GM21390 (cell line): ENCODE data around the gene APOL3.
"Not testable (repeated sequence)": the region's sequence is repeated elsewhere in the genome, so short reads cannot be mapped to it uniquely, and the experiment has no call there.

Source experiments
- ATAC-seq: cut with Tn5 transposase; IDR thresholded peaks from one replicate; pipeline ENCODE4 v1.9.1; 2021; ENCODE audit not compliant: unreplicated experiment

The APOL3 gene, protein sequence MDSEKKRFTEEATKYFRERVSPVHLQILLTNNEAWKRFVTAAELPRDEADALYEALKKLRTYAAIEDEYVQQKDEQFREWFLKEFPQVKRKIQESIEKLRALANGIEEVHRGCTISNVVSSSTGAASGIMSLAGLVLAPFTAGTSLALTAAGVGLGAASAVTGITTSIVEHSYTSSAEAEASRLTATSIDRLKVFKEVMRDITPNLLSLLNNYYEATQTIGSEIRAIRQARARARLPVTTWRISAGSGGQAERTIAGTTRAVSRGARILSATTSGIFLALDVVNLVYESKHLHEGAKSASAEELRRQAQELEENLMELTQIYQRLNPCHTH

GRCh38 chr22:36160499-36160942 is at the start of gene APOL3:
Gene APOL3 (minus strand): TSS chr22:36160755. CDS start chr22:36149055, 11,700 bp downstream.
- ATAC-seq: no peak

GRCh38 chr22:36210224-36210623 is 49.7 kb upstream of the APOL3 start:
- no peak for ATAC-seq

- not testable (repeated sequence) for ATAC-seq
These were observed 48.9 kb upstream of the APOL3 start for GRCh38 chr22:36209488-36209908.

DNA sequence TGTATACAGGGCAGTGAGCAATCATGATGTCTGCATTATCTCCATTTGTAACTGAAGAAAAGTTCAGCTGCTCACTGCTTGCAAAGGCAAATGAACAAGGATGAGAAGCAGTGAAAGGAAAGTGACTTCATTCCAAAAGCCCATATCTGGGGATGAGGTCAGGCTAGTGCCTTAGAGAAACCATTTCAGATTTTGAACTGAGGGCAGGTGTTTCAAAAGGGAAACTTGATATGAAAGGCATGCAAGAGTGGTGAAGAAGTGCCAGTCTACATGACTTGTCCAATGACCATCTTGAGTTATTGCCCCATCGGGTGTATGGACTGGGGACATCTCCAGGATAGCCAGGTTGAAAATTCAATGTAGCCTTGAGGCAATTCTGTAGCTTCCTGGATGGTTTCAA is 48.4 kb upstream of the APOL3 start:
- ATAC-seq: no peak

GRCh38 chr22:36208162-36208765 is 47.7 kb upstream of the APOL3 start:
- no peak for ATAC-seq

DNA sequence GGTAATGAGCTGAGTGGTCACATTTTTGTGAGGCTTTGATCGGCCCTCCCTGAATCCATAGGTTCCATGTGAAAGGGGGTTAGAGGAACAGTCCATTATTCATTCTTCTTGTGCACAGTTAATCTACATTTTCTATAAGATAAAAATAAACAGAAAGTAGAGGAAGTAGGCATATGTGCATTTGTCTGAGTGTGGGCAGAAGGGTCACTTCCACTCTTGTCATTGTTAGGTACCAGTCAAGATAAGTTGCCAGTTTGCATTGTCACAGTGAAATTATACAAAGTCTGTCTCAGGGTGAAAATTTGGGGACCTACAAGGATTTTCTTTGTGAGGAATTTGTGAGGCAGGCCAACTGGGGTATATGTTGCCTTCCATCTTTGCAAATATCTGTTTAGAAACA is 45.7 kb upstream of the APOL3 start:
- ATAC-seq: no peak

- not testable (repeated sequence) for ATAC-seq
These were observed 45.0 kb upstream of the APOL3 start for GRCh38 chr22:36205573-36205972.

GRCh38 chr22:36204632-36205015 is 44.1 kb upstream of the APOL3 start:
- no peak for ATAC-seq

DNA sequence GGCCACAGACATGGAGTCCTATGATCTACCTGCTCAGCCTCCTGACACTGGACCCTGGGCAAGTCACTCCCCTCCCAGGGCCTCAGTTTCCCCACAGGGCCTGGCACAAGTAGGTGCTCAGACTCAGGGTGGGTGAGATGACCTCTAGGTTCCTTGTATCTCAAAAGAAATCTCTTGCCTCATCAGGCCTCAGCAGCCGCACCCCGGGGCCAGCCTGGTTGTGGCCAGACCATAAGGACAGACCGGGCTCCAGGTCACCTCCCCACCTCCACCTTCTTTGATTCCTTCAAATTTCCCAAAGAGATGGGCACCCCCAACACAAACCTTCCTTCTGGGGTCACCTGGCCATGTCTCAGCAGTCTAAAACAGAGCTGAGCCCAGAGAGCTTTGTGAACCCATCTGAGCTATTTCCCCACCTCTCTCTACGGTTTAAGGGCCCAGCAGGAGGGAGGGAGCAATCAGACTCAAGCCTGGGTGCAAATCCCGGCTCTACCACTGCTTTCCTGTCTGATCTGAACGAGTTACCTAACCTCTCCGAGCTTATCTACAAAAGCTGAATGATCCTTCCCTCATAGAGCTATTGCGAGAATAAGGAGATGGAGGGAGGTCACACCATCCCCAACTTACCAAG is 43.6 kb upstream of the APOL3 start:
- ATAC-seq: no peak

- ATAC-seq: not testable (repeated sequence)
These were observed 42.9 kb upstream of the APOL3 start for GRCh38 chr22:36203441-36203840.

- not testable (repeated sequence) for ATAC-seq
These were observed 42.4 kb upstream of the APOL3 start for GRCh38 chr22:36202906-36203305.

DNA sequence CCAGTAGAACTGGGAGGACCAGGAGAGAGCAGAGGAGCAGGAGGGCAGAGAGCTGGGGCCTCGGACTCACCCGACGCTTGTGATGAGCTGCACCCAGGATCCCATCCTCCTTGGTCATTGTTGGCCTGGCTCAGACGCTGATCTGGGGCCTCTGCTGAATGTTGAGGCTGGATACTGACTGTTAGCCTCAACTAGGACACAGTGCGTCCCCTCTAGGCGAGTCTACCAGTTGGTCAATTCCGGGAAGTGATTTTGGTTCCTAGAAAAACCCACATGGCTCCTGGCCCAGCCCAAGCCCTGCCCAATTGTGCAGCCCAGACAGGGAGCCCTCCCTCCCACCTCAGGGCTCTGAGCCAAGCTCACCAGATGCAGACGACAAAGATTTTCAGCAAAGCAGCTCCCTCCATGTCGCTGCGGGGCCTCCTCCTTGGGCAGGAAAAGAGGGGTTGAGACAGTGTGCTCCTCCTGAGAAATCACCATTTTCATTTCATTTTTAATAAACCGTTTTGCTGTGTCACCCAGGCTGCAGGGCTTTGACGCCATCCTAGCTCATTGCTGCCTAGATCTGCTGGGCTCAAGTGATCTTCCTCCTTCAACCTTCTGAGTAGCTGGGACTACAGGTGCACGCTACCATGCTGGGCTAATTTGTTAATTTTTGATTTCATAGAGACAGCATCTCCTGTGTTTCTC is 41.2 kb upstream of the APOL3 start, which contains the start of gene APOL4:
TSS of gene APOL4 (minus strand) at position 180 of the 690 bp plus-strand sequence. CDS start at position 105, 75 bp downstream.
- no peak for ATAC-seq

DNA sequence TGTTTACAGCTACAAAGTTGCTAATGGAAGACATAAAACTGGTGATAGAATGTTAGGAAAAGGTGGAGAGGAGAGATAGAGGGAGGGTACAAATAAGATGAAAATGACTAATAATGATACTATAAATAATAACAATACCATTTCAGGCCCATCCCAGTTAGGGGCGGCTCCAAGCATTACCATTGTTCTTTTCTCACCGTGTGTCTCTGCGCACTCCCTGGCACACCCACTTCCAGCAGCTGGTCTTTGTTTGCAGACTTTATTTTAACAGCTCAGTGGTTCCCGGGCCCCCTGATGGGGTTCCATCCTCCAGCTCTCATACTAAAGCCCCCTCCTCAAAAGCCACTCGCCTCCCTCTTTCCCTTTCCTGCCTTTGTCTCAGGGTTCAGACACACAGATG is 40.5 kb upstream of the APOL3 start:
- not testable (repeated sequence) for ATAC-seq

DNA sequence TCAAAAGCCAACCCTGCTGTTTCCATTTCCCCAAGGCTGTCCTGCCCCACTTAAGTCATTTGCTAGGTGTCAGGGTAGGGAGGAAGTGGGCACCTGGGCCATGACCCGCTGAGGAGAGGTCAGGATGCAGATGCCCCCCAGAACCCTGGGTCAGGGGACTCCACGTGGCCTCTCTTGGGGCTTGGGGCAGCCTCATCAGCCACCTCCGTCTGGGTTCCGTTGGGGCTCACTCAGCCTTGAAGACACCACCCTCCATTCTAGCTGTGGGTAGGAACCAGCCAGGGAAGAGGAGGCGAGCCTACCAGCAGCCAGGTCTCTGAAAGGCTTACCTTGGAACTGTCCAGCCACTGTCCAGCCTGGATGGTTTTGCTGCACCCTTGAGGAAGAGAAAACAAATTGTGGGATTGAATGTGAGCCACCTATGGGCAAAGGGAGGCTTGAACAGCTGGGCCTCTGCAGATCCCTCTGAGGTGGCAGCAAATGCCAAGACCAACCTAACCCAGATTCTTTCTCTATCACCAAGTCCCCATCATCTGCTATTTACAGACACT is 38.5 kb upstream of the APOL3 start:
- no peak for ATAC-seq

GRCh38 chr22:36198536-36198935 is 38.0 kb upstream of the APOL3 start:
- no peak for ATAC-seq

GRCh38 chr22:36197514-36198146 is 37.1 kb upstream of the APOL3 start:
- no peak for ATAC-seq

- ATAC-seq: no peak
These were observed 36.5 kb upstream of the APOL3 start for GRCh38 chr22:36197065-36197440.

DNA sequence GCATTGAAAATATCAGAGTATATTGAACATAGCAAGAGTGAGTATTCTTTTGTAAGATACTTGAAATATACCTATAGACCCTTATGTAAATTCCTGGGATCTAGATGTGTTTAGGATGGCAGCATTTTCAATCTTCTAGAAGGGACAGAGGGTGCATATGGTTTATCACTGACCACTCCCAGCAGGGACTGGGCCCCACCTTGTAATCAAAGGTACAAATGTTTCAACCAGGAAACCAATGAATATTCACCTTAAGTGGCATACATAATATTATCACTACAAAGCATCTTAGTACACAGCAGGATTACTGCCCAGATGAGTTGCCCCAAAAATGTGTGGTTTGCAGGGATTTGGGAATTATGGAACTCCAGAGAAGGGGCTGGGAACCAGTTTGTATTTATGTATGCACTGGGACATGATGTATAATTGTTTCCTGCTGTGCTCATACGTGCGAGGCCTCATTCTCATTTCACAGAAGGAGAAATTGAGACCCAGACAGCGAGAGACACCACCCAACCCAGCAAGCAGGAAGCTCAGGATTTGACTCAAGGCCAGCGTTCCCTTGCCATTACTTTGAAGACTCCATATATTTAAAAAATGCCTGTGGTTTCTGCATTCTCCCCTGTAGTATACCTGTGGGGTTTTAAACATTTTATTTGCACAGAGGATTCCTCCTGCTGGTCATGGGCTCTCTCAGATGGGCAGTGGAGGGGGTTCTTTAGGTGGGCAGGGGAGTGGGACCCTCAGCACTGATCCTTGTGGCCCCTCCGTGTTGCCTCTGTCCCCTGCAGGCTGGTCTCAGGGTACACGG is 35.9 kb upstream of the APOL3 start:
- no peak for ATAC-seq

- ATAC-seq: no peak
These were observed 34.4 kb upstream of the APOL3 start for GRCh38 chr22:36194971-36195370.

- ATAC-seq: no peak
These were observed 33.8 kb upstream of the APOL3 start for GRCh38 chr22:36194385-36194784.
